GM21526 (cell line): ENCODE measurements around the gene EIF2S1.
"Not testable (repeated sequence)": the region's sequence is repeated elsewhere in the genome, so short reads cannot be mapped to it uniquely, and the experiment has no call there.

Experiments used
- ATAC-seq: cut with Tn5 transposase; IDR thresholded peaks from one replicate; pipeline ENCODE4 v1.9.1; 2021; ENCODE audit warnings: moderate library complexity; ENCODE audit not compliant: unreplicated experiment, low FRiP score

Gene EIF2S1

DNA sequence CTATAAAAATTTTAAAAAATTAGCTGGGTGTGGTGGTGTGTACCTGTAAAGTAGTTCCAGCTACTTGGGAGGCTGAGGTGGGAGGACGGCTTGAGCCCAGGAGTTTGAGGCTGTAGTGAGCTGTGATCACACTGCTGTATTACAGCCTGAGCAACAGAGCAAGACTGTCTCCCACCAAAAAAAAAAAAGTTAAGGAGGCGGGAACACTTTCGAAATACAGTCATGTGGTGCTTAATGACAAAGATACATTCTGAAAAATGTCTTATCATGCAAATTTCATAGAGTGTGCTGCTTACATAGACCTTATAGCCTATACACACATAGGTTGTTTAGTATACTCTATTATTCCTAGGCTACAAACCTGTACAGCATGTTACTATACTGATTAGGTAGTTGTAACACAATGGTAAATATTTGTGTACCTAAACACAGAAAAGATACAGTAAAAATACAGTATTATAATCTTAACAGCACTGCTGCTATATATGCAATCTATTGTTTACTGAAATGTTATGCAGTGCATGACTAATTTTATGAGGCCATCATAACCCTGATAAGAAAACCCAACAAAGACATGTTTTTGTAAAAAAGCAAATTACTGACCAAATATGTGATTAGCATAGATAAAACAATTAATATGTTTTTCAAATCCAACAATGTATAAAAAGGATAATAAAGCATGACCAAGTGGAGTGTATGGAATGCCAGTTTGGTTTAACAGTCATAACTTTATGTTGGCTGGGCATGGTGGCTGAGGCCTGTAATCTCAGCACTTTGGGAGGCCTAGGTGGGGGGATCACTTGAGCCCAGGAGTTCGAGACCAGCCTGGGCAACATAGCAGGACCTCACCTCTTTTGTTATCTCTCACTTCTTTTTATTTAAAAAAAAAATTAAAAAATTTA, 11.4 kb downstream of the EIF2S1 start:
- no peak for ATAC-seq

DNA sequence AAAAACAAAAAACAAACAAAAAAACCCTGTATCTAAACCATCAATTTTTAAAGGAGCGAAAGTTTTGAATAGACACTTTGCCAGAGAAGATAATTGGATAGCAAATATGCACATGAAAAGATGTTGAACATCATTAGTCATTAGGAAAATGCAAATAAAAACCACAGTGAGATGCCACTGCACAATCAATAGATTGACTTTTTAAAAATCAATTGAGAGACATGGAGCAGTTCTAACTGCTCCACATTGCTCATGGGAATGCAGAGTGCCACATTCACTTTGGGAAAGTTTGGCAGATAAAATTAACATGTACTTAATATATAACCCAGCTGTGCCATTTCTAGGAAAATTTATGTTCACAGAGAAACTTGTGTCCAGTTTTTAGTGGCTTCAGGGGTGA, 12.7 kb downstream of the EIF2S1 start:
- no peak for ATAC-seq

DNA sequence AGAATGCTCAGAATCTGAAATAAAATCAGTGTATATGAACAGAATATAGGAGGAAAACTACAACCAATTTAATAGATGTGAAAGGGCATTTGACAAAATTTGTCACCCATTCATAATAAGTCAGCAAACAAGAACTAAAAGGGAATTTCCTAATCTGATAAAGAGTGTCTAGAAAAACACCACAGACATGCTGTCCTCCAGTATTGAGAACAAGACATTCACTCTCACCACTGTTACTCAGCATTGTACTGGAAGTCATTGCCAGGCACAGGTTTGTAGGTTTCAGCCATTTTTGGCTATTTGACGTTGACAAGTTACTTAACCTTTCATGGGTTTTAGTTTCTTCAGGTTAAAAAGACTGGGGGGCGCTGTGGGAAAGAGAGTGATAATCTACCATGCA, 13.2 kb downstream of the EIF2S1 start:
- ATAC-seq: no peak

DNA sequence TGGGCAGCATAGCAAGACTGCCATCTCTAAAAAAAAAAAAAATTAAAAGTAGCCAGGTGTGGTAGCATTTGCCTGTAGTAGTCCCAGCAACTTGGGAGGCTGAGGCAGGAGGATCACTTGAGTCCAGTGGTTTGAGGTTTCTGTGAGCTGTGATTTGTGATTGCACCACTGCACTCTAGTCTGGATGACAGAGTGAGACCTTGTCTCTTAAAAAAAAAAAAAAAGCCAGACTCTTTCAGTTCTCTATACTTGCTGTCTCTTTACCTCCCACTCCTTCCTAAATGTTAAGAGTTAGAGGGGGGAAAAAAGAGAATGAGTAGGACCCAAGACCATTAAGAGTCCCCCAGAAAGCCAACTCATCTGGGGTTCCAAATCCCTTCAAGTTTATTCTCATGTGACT, 17.8 kb downstream of the EIF2S1 start:
- no peak for ATAC-seq

DNA sequence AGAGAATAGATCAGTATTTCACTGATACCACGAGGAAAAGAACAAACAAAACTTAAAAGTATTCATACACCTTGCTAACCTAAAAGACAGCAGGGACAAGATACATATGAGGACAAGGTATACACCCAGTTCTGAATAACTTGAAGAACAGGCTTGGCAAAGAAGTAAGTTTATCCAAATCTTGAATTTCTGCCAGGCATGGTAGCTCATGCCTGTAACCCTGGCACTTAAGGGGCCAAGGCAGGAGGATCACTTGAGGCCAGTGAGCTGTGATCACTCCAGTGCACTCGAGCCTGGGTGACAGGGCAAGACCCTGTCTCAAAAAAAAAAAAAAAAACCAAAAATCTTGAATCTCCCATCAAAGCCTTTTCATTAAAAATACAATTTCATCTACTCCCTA, 25.0 kb downstream of the EIF2S1 start:
- no peak for ATAC-seq

DNA sequence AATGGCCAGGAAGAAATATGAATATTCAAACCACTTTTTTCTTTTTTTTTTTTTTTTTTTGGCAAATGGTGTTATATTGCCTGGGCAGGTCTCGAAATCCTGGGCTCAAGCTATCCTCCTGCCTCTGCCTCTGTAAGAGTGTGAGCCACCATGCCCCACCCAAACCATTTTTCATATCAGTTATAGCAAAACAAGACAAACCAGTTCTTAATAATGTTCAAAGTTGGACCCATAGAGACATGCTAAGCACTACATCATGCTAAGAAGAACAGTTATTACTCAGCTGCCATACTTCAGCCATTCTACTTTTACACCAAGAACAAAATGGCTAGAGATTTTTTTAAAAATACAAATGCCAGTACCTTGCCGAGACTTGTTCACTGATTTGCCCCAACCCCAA, 25.5 kb downstream of the EIF2S1 start:
- no peak for ATAC-seq

DNA sequence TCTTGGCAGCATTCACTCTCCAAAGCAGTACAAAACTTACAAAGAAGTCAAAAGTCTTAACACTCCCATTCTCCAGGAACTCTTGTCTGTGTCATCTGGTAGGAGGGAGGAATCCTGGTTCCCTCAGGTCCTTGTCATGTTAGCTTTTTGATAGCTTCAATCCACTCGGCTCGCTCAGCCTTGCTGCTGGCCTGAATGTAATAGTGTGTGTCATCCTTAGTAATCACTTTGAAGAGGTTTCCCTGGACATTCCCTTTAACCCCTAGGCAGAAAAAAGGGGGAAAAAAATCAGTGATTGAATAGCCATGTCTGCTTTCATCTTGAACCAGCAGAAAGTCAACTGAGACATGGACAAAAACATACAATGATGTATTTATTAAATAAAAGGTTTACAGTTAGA, 27.1 kb downstream of the EIF2S1 start:
- ATAC-seq: no peak

DNA sequence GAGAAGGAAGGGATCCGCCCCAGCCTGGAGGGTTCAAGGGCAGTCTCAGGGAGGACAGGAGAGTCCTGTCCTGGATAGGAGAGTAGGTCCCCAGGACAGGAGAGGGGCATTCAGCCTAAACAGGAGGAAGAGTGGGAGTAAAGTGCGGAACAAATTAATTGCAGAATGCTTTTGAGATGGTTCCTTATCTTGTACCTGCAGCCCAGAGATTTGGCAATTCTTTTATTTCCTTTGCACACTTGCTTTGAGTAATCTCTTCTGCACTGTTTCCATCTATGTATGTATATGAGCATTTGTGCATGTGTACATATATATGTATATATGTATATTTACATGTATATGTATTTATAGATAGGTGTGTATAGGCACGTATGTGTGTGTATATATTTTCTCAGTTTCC, 29.1 kb downstream of the EIF2S1 start:
- no peak for ATAC-seq

DNA sequence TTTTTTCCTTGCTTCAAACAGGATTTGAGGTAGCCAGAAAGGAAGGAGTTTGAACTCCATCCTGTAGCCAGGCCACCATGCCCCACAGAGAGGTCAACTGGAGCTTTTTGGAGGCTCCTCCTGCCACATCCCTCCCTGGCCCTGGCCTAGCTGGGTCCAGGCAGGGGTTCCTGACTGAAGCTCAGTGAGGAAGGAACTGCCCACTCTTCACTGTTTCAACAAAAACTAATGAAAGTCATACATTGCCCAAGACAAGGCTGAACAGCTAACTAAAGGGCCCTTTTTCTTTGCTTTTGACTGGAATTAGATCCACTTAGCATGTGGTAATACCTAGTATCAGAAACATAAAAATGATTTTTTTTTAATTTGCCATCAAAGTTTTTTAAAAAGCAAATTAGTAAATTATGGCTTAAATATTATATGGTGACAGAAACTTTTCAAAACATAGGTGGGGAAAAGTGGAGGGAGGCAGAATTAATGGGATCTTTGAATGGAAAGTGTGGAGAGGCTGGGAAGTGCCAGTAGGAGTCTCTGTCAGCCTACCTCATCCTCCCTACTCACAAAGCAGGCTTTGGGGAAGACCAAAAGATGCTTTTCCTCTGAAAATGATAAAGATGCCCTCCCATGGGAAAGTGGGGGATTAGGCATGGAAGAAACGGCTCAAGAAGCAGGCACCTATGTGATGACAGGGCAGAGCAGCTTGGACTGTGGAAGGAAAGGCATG, 29.8 kb downstream of the EIF2S1 start:
- ATAC-seq: no peak

DNA sequence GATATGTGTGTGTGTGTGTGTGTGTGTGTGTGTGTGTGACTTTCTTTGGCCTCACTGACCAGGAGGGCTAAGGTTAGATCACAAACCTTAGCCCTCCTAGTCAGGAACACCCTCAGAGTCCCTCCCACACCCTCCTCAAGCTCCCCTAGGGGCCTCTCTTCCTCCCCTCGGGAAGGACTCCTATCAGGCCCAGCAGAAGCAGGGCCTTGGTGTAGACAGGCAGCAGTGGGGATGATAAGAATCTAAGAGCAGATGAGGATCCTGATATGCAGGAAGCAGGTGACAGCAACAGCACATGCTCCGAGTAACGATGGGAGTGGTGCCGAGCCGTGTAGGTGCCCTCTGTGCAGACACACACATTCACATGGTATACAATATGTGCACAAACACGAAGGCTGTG, 31.1 kb downstream of the EIF2S1 start:
- ATAC-seq: no peak

DNA sequence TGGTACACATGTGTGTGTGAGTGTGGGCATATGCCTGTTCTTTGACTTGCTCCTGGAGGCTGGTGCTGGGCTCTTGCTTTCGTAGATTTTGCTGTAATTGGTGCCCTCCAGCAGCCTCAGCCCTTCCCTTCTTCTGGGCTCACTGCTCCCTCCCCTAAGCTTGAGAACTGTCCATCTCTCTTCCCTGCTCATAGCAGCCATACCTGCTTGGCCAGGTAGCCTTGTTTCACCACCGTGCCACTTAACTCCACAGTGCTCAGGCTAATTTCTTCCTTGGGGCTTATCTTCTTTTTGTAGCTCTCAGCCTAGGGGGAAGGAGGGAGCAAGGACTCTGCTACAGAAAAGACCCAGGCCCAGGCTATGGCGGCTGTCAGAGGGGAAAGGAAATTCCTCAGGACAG, 32.0 kb downstream of the EIF2S1 start:
- ATAC-seq: no peak

DNA sequence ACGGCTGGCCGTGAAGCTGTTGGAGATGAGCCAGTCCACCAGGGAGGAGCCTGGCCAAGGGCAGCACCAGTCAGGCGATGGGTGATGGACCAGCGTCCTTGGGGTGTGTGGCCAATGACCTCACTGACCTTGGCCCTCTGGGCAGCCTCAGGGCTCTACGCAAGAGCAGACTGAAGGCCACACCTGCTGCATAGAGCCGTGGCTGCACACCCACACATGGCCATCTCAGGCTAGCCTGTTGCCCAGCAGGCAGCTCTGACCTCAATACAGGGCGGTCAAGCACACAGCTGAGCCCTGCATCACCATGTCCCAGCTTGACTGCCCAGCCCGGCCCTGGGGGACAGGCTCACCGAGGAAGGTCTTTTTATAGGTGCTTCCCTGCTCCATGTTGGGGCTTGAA, 32.7 kb downstream of the EIF2S1 start:
- no peak for ATAC-seq

DNA sequence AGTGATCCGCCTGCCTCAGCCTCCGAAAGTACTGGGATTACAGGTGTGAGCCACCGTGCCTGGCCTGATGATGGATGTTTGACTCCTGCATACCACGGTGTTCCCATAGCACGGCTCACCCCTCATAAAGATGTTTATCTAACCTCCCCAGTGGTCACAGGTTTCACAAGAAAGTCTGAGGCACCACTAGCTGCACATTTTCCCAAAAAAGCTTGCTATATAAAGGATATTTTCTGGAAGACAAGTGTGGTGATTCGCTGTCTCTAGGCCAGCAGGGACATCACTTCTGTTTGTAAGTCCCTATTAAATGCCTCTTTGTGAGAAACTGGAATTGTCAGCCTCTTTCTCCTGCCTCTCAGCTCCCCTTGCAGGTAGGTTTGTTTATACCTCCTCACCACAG, 33.6 kb downstream of the EIF2S1 start:
- ATAC-seq: no peak

DNA sequence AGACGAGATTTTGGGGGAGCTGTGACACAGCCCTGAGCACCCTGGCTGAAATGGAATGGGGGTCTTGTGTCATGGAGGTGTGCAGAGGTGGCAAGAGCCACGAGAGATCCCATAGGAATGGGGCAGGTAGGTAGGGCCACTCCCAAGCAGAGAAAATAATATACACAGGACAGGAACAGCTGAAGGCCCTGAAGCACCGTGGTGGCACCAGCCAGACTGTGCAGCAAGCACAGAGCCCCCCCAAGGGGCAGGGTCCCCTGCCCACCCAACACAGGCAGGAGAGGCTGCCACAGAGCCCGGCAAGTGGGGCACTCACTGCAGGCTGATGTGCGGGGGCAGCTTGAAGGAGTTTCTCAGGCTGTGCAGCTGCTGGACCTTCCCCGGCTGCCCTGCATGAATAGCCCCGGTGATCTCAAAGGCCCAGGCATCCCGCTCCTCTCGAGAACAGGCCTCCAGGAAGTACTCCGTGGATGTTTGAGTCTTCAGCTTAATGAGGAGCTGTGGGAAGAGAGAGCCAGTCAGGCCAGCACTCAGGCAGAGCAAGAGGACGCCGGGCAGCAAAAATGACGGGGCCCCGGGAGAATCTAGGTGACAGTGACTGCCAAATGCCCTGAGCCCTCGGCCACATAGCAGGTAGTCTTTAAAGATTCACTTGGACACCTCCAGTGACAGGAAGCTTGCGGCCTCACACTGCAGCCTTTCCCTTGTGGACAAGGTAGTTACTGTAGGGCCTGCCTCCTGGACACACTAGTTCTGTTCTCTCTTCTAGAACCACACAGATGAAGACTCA, 35.2 kb downstream of the EIF2S1 start:
- ATAC-seq: no peak

DNA sequence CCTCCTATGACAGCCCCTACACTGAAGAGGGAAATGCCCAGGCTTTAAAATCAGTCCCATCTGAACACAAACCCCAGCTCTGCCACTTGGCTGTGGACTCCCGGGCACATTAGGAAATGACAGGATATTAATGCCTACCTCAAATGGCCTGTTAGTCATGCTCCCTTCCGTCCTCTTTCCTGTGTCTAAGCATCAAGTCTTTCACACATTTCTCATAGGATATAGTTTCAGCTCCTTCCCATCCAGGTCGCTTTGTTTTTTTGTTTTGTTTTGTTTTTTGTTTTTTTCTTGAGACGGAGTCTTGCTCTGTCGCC, 35.7 kb downstream of the EIF2S1 start:
- no peak for ATAC-seq

DNA sequence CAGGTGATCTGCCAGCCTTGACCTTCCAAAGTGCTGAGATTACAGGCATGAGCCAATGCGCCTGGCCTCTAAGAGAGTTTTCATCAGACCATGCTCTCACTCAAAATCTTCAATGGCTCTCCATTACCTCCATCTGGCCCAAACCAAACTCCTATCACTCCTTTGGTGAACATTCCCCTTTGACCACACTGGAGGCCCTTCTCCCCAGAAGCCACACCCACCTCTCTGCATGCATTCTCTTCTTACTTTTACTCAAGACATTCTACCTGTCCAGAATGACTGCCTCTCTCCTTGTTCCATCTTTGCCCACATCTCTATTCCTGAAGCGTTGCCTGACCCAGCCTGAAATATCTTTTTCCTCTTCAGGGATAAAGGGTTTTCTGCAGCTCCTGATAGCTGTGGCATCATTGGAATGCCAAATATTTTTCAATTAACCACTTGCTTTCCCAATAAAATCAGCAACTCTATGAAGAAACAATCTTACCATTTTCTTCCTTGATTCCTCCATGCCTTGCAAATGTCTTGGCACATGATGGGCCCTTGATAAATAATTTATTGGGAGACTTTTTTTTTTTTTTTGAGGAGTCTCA, 36.3 kb downstream of the EIF2S1 start:
- no peak for ATAC-seq

DNA sequence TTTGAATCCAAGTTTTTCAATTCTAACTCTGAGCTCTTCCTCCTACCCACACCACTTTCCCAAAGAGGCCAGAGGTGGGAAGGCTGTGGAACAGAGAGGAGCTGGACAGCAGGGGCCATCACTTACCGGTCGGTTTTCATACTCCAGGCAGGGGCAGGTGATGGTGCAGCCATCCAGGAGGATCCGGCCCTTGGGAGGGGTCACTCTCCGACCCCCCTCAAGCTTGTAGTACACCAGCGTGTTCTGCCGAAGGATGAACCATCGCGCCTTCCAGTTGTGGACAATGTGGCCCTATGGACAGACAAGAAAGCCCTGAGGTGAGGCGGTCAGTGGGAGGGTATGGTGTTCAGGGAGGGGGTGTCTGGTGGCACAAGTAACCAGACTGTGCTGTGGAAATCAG, 37.4 kb downstream of the EIF2S1 start:
- ATAC-seq: no peak

DNA sequence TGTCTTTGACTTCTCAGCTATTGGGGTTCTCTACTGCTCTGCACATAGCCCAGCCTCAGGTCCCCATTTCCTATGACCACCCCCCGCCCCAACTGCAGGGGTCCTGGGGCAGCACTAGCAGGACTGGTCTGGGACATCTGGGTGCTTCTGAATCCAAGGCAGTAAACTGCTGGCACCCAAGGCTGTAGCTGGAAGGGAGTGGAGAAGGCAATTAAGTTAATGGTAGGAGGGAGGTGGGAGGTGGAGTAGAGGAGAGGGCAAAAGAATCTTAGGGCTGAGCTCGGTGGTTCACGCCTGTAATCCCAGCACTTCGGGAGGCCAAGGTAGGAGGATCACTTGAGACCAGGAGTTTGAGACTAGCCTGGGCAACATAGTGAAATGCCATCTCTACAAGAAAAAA, 40.3 kb downstream of the EIF2S1 start:
- no peak for ATAC-seq

DNA sequence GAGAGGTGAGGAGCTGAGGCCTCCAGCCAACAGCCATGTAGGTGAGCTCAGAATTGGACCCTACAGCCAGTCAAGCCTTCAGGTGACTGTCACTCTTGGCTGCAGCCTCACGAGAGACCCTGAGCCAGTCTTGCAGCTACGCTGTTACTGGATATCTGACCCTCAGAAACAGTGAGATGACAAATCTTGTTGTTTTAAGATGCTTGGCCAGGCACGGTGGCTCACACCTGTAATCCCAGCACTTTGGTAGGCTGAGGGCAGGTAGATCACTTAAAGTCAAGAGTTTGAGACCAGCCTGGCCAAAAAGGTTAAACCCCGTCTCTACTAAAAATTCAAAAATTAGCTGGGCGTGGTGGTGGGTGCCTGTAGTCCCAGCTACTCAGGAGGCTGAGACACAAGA, 45.6 kb downstream of the EIF2S1 start:
- no peak for ATAC-seq

DNA sequence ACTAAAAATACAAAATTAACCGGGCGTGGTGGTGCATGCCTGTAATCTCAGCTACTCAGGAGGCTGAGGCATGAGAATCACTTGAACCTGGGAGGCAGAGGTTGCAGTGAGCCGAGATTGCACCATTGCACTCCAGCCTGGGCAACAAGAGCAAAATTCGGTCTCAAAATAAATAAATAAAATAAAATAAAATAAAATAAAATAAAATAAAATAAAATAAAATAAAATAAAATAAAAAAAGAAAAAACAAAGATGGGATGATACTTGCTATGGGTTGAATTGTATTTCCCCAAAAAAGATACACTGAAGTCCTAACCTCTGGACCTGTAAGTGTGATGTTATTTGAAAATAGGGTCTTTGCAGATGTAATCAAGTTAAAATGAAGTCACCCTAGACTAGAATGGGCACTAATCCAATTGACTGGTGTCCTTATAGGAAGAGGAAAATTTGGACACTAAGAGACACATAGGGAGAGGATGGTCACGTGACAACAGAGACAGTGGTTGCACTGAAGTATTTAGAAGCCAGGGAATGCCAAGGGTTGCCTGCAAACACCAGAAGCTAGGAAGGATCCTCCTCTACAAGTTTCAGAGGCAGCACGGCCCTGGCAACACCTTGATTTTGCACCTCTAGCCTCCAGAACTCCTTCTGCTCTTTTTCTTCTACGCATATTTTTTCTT, 48.1 kb downstream of the EIF2S1 start:
- ATAC-seq: not testable (repeated sequence)
